ENCODE results near the gene MOSPD3. TPM values are rescaled to one million over a fixed set of nuclear protein-coding genes. Genes with fewer than 3 reads are reported as not detected.

MOSPD3 gene
- total and polyA plus RNA-seq, 2 of the 13 experiments (the other 11 are each of a cell fraction or from before 2014, with no cell fraction given), result 7.6 to 8.8 TPM

- TF ChIP-seq NPAS2 (CRISPR knock-in tag; IDR thresholded peaks at IDR 0.05; ENCODE audit: borderline replicate concordance) (no peak), ZFX (CRISPR knock-in tag; IDR thresholded peaks at IDR 0.05; ENCODE audit: low read depth) (no peak), SYNCRIP (IDR thresholded peaks at IDR 0.05; ENCODE audit: insufficient read depth, low read depth, low read length) (no peak), DZIP1 (CRISPR knock-in tag; IDR thresholded peaks at IDR 0.05) (no peak), PRMT3 (CRISPR knock-in tag; IDR thresholded peaks at IDR 0.05; ENCODE audit: borderline replicate concordance, low read depth) (no peak), CEBPZ (IDR thresholded peaks at IDR 0.05; ENCODE audit: low read length) (no peak), PPARG (CRISPR knock-in tag; conservative IDR thresholded peaks at IDR 0.05) (no peak), ZBTB4 (CRISPR knock-in tag; IDR thresholded peaks at IDR 0.05; ENCODE audit: borderline replicate concordance) (no peak), ZNF709 (CRISPR knock-in tag; IDR thresholded peaks at IDR 0.05) (no peak), DR1 (CRISPR knock-in tag; IDR thresholded peaks at IDR 0.05) (no peak), UBTF (CRISPR knock-in tag; IDR thresholded peaks at IDR 0.05) (no peak), NR2F2 (IDR thresholded peaks at IDR 0.05; ENCODE audit: borderline replicate concordance, low read depth) (0 out of 2 replicates have a peak, but pooled peaks have one; percentile 52), LBX2 (CRISPR knock-in tag; IDR thresholded peaks at IDR 0.05; ENCODE audit: borderline replicate concordance) (no peak), ZBTB42 (CRISPR knock-in tag; IDR thresholded peaks at IDR 0.05) (no peak), ZC3H13 (CRISPR knock-in tag; IDR thresholded peaks at IDR 0.05) (no peak)
Observed at GRCh38 chr7:100589341-100589947, 22.9 kb upstream of the MOSPD3 start (continued).
